ENCODE data around the gene PLA2G4F.

PLA2G4F gene

DNA sequence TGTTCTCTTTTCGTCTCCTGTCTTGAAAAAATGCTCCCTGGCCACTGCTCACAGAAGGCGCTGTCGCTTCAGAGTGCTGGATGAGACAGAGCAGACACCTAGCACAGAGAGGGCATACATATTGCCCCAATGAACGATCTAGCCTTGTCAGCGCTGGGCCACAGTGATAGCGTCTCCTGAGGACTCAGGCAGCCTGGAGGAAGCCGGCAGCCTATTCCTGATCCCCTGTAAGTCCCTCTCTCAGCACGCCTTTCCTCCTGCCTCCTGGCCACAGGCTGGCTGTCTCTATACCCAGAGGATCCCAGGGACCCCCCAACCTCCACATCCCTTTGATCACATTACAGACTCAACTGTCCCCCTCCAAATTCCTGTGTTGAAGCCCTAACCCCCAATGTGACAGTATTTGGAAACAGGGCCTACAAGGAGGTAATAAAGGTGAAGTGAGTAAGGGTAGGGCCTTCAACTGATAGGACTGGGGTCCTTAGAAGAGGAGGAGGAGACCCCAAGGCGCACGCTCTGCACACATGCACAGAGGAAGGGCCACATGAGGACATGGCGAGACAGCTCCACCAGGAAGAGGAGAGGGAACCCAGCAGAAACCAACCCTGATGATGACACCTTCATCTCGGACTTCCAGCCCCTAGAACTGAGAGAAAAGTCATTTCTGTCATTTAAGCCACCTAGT lies 7.5 kb downstream of the PLA2G4F start:
- TF ChIP-seq ZNF274 (IDR thresholded peaks at IDR 0.05; ENCODE audit: low read depth, low read length), result no peak
- no peak for TF ChIP-seq SUZ12 (IDR thresholded peaks at IDR 0.05; ENCODE audit: extremely low read depth, insufficient read depth, insufficient read length)
- TF ChIP-seq YY1 (IDR thresholded peaks at IDR 0.05; ENCODE audit: insufficient read depth, insufficient read length), result no peak
- Histone ChIP-seq H3K4me1 (ENCODE audit: insufficient read depth, insufficient read length) (peaks cover 18% of the 10 kb centered on the region), H3K9ac (ENCODE audit: insufficient read length, low read depth) (no peak overlapping the region), H3K9me3 (ENCODE audit: insufficient read depth, low read length) (no peaks in the 10 kb centered on the region), H3K27me3 (ENCODE audit: insufficient read depth, insufficient read length) (no peaks in the 10 kb centered on the region), H3K36me3 (ENCODE audit: insufficient read depth, insufficient read length, low read length) (no peaks in the 10 kb centered on the region), H3K4me3 (ENCODE audit: insufficient read length, low read depth) (no peak overlapping the region)
- DNase-seq (ENCODE audit: low read depth, low spot score), result no peak

GRCh38 chr15:42147431-42147735 lies 9.1 kb downstream of the PLA2G4F start:
- no peaks in the 10 kb centered on the region for H3K27me3 ChIP-seq (ENCODE audit: insufficient read depth, insufficient read length)
- no peaks in the 10 kb centered on the region for H3K9me3 ChIP-seq (ENCODE audit: insufficient read depth, low read length)
- H3K4me1 ChIP-seq (ENCODE audit: insufficient read depth, insufficient read length), result peaks cover 18% of the 10 kb centered on the region
- DNase-seq (ENCODE audit: low read depth, low spot score), result no peak
- no peaks in the 10 kb centered on the region for H3K36me3 ChIP-seq (ENCODE audit: insufficient read depth, insufficient read length, low read length)
- H3K9ac ChIP-seq (ENCODE audit: insufficient read length, low read depth), result no peak overlapping the region
- no peak overlapping the region for H3K4me3 ChIP-seq (ENCODE audit: insufficient read length, low read depth)
- TF ChIP-seq YY1 (IDR thresholded peaks at IDR 0.05; ENCODE audit: insufficient read depth, insufficient read length) (no peak), SUZ12 (IDR thresholded peaks at IDR 0.05; ENCODE audit: extremely low read depth, insufficient read depth, insufficient read length) (no peak), ZNF274 (IDR thresholded peaks at IDR 0.05; ENCODE audit: low read depth, low read length) (no peak)

DNA sequence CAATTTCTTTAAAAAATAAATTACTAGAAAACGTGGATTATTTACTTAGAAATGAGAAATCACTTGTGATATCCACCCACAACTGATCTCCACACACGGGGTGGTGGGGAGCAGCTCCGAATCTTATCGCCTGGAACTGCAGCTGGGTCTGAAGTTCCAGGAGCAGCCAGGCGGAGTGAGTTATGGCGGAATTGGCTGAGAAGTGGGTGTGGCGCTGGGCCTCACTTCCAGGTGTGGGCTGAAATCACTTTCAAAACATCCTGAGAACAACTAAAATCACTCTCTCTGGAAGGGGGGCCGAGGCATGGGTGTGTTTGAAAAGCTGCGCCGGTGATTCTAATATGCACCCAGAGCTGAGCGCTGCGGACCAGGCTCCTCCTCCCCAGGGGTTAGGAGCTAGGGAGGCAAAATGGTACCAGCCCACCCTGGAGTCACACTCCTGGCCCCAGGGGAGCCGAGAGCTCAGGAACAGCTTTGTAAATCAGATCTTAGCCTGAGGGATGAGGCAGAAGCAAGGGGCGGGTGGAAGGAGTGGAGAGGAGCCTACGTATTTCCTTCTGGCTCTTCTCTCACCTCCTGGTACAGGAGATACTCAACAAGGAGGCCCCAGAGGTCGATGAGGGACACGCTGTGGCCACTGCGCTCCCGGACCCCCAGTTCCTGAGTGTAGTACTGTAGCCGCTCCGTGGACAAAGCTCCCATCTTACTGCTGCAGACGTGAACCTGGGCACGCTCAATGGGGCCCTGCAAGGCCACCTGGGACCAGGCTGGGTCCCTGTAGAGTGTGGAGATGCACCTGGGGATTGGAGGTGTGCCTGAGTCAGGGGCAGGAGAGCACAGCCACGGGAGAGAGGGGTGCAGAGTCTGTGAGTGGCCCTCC lies 9.6 kb downstream of the PLA2G4F start:
- no peak overlapping the region for H3K9ac ChIP-seq (ENCODE audit: insufficient read length, low read depth)
- H3K4me1 ChIP-seq (ENCODE audit: insufficient read depth, insufficient read length), result peaks cover 18% of the 10 kb centered on the region
- no peak overlapping the region for H3K4me3 ChIP-seq (ENCODE audit: insufficient read length, low read depth)
- H3K27me3 ChIP-seq (ENCODE audit: insufficient read depth, insufficient read length), result no peaks in the 10 kb centered on the region
- TF ChIP-seq SUZ12 (IDR thresholded peaks at IDR 0.05; ENCODE audit: extremely low read depth, insufficient read depth, insufficient read length) (no peak), YY1 (IDR thresholded peaks at IDR 0.05; ENCODE audit: insufficient read depth, insufficient read length) (no peak), ZNF274 (IDR thresholded peaks at IDR 0.05; ENCODE audit: low read depth, low read length) (no peak)
- no peaks in the 10 kb centered on the region for H3K9me3 ChIP-seq (ENCODE audit: insufficient read depth, low read length)
- DNase-seq (ENCODE audit: low read depth, low spot score), result no peak
- H3K36me3 ChIP-seq (ENCODE audit: insufficient read depth, insufficient read length, low read length), result no peaks in the 10 kb centered on the region

DNA sequence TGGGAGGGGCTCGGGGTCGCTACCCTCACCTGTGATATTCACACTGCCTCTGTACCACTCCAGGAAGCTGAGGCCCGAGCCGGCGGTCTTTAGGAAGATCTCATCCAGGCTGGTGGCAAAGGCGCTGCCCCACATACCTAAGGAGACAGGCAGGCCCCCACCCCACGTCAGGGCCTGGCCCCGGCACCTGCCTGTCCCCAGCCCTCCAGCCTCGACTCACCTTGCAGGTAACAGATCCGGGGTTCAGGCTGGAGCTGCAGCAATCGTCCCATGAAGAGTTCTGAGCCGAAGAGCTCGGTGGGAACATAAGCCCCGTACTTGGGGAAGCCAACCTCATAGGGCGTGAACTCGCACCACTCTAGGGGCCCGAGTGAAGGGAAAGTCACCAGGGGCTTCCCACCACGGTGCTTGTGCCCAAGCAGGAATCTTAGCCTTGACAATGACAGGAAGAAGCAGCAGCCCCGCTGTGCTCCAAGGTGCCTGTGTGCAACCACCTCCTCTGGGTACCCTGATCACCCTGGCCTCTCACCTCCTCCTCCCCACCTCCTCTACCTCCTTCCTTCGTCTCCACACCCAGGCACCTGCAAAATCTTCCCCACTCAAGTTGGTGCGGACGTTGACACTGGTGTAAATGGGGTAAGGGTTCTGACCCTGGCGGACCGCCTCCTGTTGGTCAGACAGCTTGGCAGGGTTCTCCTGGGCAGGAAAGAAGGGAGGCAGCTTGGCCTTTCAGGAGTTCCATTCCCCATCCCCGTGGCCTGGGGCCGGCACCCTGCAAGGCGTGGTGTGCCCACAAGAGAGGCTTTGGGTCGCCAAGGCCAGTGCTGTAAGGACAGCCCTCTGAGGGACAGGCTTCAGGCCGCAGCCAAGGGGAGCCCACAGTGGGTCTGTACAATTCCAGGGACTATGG lies 10.6 kb downstream of the PLA2G4F start:
- H3K36me3 ChIP-seq (ENCODE audit: insufficient read depth, insufficient read length, low read length), result no peaks in the 10 kb centered on the region
- no peak for DNase-seq (ENCODE audit: low read depth, low spot score)
- peaks cover 18% of the 10 kb centered on the region for H3K4me1 ChIP-seq (ENCODE audit: insufficient read depth, insufficient read length)
- H3K4me3 ChIP-seq (ENCODE audit: insufficient read length, low read depth), result no peak overlapping the region
- H3K27me3 ChIP-seq (ENCODE audit: insufficient read depth, insufficient read length), result no peaks in the 10 kb centered on the region
- TF ChIP-seq SUZ12 (IDR thresholded peaks at IDR 0.05; ENCODE audit: extremely low read depth, insufficient read depth, insufficient read length) (no peak), YY1 (IDR thresholded peaks at IDR 0.05; ENCODE audit: insufficient read depth, insufficient read length) (no peak), ZNF274 (IDR thresholded peaks at IDR 0.05; ENCODE audit: low read depth, low read length) (no peak)
- H3K9me3 ChIP-seq (ENCODE audit: insufficient read depth, low read length), result no peaks in the 10 kb centered on the region
- no peak overlapping the region for H3K9ac ChIP-seq (ENCODE audit: insufficient read length, low read depth)

DNA sequence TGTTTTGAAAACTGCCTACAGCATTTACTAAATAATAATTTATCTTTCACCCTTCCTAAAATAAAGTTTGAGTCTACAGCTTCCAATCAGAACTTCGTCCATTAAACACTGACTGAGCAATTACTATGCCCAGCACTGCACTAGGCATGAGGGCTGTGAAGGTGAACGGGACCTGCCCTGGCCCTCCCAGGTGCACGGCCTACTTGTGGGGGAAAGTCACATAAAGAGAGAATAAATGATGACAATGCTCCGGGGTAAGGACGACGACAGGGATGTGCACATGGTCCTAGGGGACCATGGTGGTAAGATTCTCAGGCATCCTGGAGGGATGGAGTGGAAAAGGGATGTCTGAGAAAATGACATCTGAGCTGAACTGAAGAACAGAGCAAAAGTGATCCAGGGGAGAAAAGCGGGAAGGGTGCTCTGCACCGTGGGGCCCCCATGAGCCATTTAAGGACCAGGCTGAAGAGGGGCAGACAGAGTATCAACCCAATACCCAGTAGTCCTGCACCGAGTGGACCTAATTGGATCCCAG lies 11.5 kb downstream of the PLA2G4F start:
- TF ChIP-seq SUZ12 (IDR thresholded peaks at IDR 0.05; ENCODE audit: extremely low read depth, insufficient read depth, insufficient read length) (no peak), YY1 (IDR thresholded peaks at IDR 0.05; ENCODE audit: insufficient read depth, insufficient read length) (no peak), ZNF274 (IDR thresholded peaks at IDR 0.05; ENCODE audit: low read depth, low read length) (no peak)
- Histone ChIP-seq H3K9ac (ENCODE audit: insufficient read length, low read depth) (no peak overlapping the region), H3K4me3 (ENCODE audit: insufficient read length, low read depth) (no peak overlapping the region), H3K4me1 (ENCODE audit: insufficient read depth, insufficient read length) (peaks cover 18% of the 10 kb centered on the region), H3K9me3 (ENCODE audit: insufficient read depth, low read length) (peaks cover under 1% of the 10 kb centered on the region; the same call in 1 of the 2 replicates), H3K27me3 (ENCODE audit: insufficient read depth, insufficient read length) (no peaks in the 10 kb centered on the region), H3K36me3 (ENCODE audit: insufficient read depth, insufficient read length, low read length) (no peaks in the 10 kb centered on the region)
- no peak for DNase-seq (ENCODE audit: low read depth, low spot score)

DNA sequence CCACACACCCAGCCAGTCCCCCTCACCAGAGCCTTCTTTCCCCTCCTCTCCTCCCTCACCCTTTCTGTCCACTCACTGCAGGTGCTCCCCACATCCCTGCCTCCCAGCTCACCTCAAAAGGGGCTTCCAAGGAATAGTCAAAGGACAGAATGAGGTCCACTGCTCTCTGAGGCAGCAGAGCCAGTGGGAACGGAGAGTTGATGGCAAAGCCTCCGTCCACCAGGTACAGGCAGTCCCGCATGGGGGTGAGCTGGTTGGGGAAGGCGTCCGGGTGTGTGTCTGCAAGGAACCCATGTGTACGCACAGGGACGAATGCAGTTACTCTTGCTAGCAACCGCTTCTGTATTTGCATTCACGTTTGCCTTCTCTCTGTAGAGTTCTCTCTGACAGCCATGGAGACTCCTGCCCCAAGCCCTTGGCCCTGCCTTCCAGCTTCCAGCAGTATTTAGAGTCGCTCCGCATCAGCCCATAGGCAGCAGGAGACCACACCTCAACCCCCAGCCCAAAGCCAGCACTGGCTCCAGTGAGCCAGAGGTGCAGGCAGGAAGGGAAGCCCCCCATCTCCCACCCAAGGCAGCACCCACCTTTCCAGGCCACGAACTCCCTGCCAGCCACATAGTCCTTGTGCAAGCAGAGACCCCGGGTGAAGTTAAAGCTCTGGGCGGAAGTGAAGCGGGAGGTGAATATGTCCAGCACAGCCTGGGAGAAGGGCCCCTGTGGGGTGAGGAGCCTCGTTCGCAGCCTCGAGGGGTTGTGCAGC lies 12.4 kb downstream of the PLA2G4F start:
- no peak for TF ChIP-seq YY1 (IDR thresholded peaks at IDR 0.05; ENCODE audit: insufficient read depth, insufficient read length)
- no peak for TF ChIP-seq SUZ12 (IDR thresholded peaks at IDR 0.05; ENCODE audit: extremely low read depth, insufficient read depth, insufficient read length)
- no peak for TF ChIP-seq ZNF274 (IDR thresholded peaks at IDR 0.05; ENCODE audit: low read depth, low read length)
- Histone ChIP-seq H3K36me3 (ENCODE audit: insufficient read depth, insufficient read length, low read length) (no peaks in the 10 kb centered on the region), H3K4me3 (ENCODE audit: insufficient read length, low read depth) (no peak overlapping the region), H3K9ac (ENCODE audit: insufficient read length, low read depth) (no peak overlapping the region), H3K4me1 (ENCODE audit: insufficient read depth, insufficient read length) (peaks cover 18% of the 10 kb centered on the region), H3K27me3 (ENCODE audit: insufficient read depth, insufficient read length) (no peaks in the 10 kb centered on the region), H3K9me3 (ENCODE audit: insufficient read depth, low read length) (peaks cover 9% of the 10 kb centered on the region; the same call in 1 of the 2 replicates)
- DNase-seq (ENCODE audit: low read depth, low spot score), result no peak
